K562 (cell line): ENCODE data around the gene UNC13A. TPM values are rescaled to one million over a fixed set of nuclear protein-coding genes. Genes with fewer than 3 reads are reported as not detected.

Experiments used
- BRF1 ChIP-seq: IDR thresholded peaks from 3 replicates; pipeline ENCODE4 v1.6.1; 2011; ENCODE audit warnings: borderline replicate concordance, mild to moderate bottlenecking; ENCODE audit not compliant: insufficient read length; ENCODE audit errors: extremely low read depth
- CBX3 ChIP-seq, 2 experiments: IDR thresholded peaks; 1 replicate in 1 of 2; 2 replicates in 1 of 2; pipeline ENCODE4 v1.6.1; 2012; ENCODE audit warnings: inconsistent platforms in 2 of 2, low read length in 2 of 2, borderline replicate concordance in 1 of 2, control low read depth in 1 of 2
- MAX ChIP-seq: sonication (generic); formaldehyde crosslinking; IDR thresholded peaks from 2 replicates; pipeline ENCODE4 v1.9.0; 2022; ENCODE audit warnings: mild to moderate bottlenecking, missing genetic modification reagents
- ZBTB7A ChIP-seq: IDR thresholded peaks from 2 replicates; pipeline ENCODE4 v1.6.1; 2011; ENCODE audit warnings: low read depth, mild to moderate bottlenecking, low read length, moderate library complexity, borderline replicate concordance; ENCODE audit not compliant: control insufficient read depth
- ZKSCAN3 ChIP-seq: fragments of 250-450 bp; sonication (Bioruptor Pico); IDR thresholded peaks from 2 replicates; pipeline ENCODE4 v1.4.0; 2020
- ZNF140 ChIP-seq: fragments of 250-450 bp; sonication (Bioruptor Pico); IDR thresholded peaks from 2 replicates; pipeline ENCODE4 v1.8.0; 2021; ENCODE audit warnings: moderate library complexity, mild to moderate bottlenecking, inconsistent platforms
- ZNF592 ChIP-seq: fragments of 450-650 bp; IDR thresholded peaks from 2 replicates; pipeline ENCODE4 v1.6.1; 2017; ENCODE audit warnings: antibody characterized with exemption, mild to moderate bottlenecking
- polyA plus RNA-seq, 8 experiments: library from polyadenylated mRNA; depleted of rRNA in 4 of 8; stranded (reverse) in 5 of 8; unstranded in 3 of 8; fragments of >200 nt; fragmentation: Nextera tagmentation in 2 of 8; fragmentation: Illumina TruSeq in 1 of 8; extraction: Ambion mirVana in 2 of 8; extraction: Trizol in 1 of 8; gene quantifications; 2 replicates each; pipeline versions ENCODE4 v1.2.1 to v1.2.3, GENCODE V29; 2011 to 2014; ENCODE audit warnings: inconsistent platforms in 1 of 8, missing spikeins in 1 of 8
- total RNA-seq, 7 experiments: library from RNA; depleted of rRNA in 6 of 7; stranded (reverse); fragments of >200 nt in 6 of 7; fragmentation: Illumina TruSeq in 2 of 7; extraction: Trizol in 2 of 7; gene quantifications; 2 replicates each; pipeline versions ENCODE4 v1.2.1 to v1.2.3, GENCODE V29; 2011 to 2021; ENCODE audit warnings: low replicate concordance in 1 of 7

Gene UNC13A
- total and polyA plus RNA-seq, 9 of the 15 experiments (the other 6 are each of a cell fraction or from before 2014, with no cell fraction given): 0.03 to 1.0 (median 0.25) TPM

- TF ChIP-seq ZKSCAN3 (CRISPR knock-in tag) (no peak), ZNF592 (no peak), MAX (CRISPR knock-in tag) (no peak), CBX3 (IDR thresholded peaks at IDR 0.05; ENCODE audit: borderline replicate concordance in 1 of 2, low read length in 2 of 2) (no peak), ZNF140 (CRISPR knock-in tag) (no peak), BRF1 (no peak), ZBTB7A (no peak)
Observed at GRCh38 chr19:17598953-17599352, 89.2 kb downstream of the UNC13A start (continued).
